ENCODE results near the gene CEP85L. TPM values are rescaled to one million over a fixed set of nuclear protein-coding genes. Genes with fewer than 3 reads are reported as not detected.

Gene CEP85L
- polyA plus RNA-seq, 1 of the 3 experiments (the other 2 are of a cell fraction) = 1.1 TPM

DNA sequence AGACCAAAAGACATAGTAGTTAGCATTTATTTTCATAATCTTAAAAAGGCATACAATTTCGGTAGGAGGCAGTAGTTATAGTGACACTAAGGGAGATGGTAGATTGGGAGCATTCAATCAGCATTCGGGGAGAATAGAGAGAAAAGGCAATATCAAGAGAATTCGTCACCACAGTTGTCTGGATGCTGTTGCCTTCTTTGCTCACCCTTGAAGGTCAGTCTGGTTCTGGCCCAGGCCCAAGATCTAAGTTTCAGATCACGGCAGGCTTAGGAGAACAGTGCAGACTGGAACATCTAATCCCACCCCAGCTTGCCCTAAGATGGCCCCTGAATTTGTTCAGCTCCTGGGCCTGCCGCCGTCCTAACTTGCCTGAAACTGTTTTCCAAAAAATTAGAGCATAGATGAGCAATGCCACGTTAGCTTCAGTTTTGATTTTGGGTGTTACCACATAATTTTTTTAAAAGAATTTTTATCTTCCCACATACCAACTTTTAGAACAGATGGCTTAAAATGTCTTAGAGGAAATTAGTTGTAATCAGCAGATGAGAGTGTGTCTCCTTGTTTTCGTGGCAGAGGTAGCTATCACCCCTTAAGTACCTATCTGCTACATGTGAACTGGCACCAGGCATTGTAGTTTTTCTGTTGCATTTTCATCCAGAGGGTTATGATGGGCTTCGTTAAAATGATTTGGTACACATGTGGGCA is 8.3 kb upstream of the CEP85L start:
- no peak overlapping the region for H3K4me2 ChIP-seq

DNA sequence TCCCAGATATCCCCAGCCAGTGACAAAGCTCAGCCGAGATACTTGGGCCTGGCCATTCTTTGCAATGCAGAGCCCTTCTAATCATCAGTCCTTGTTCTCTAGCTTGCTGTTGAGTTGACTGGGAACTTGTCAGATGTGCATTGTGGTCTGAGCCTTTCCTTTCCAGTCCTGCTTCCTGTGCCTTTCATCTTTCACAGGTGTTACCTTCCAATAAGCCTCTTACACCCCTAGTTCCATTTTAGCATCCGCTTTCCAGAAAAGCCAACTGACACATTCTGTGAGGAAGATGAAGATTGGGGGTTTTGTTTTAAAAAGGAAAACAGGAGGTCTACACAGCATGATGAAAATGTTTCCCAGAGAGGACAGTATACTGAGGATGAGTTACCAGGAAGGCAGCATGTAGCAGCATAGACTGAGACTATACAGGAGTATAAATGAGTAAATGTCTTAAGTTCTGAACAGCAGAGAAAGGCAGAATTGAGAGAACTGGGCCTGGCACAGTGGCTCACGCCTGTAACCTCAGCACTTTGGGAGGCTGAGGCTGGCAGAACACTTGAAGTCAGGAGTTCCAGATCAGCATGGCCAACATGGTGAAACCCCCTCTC is 5.6 kb upstream of the CEP85L start:
- Histone ChIP-seq H3K9ac (no peak overlapping the region), H3K4me3 (ENCODE audit: low read depth in 2 of 2, low read length in 1 of 2) (no peak overlapping the region), H3K27ac (ENCODE audit: low read depth in 2 of 2, low read length in 1 of 2) (no peak overlapping the region), H3K4me2 (no peak overlapping the region), H3K27me3 (ENCODE audit: insufficient read depth) (no peaks in the 10 kb centered on the region), H3K36me3 (replicated peaks in 1 of 2; ENCODE audit: control insufficient read depth in 1 of 2, insufficient read depth in 2 of 2, low read length in 1 of 2) (no peaks in the 10 kb centered on the region), H3K9me2 (no peaks in the 10 kb centered on the region), H3K4me1 (ENCODE audit: control insufficient read depth in 1 of 2, insufficient read depth in 2 of 2, low read depth in 1 of 2, low read length in 1 of 2) (peaks cover 0 to 14% of the 10 kb centered on the region in 2 experiments; a peak in 2 of 4 replicates), H3K79me2 (ENCODE audit: insufficient read depth) (no peaks in the 10 kb centered on the region), H3F3A (replicated peaks; ENCODE audit: insufficient read depth) (no peaks in the 10 kb centered on the region), H3K9me3 (no peaks in the 10 kb centered on the region), H2AFZ (ENCODE audit: low read depth) (no peak overlapping the region), H4K20me1 (ENCODE audit: insufficient read depth) (no peaks in the 10 kb centered on the region)
- 77% methylated on average over 3 of the region's 3 CpGs for WGBS (ENCODE audit: low lambda C conversion rate)
- DNase-seq = no peak
- no peak for TF ChIP-seq RXRA (IDR thresholded peaks at IDR 0.05; ENCODE audit: borderline replicate concordance, low read depth)
- TF ChIP-seq MEF2A (IDR thresholded peaks at IDR 0.05; ENCODE audit: borderline replicate concordance, low read depth) = no peak
- TF ChIP-seq, protein P1, sequence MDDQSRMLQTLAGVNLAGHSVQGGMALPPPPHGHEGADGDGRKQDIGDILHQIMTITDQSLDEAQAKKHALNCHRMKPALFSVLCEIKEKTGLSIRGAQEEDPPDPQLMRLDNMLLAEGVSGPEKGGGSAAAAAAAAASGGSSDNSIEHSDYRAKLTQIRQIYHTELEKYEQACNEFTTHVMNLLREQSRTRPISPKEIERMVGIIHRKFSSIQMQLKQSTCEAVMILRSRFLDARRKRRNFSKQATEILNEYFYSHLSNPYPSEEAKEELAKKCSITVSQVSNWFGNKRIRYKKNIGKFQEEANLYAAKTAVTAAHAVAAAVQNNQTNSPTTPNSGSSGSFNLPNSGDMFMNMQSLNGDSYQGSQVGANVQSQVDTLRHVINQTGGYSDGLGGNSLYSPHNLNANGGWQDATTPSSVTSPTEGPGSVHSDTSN (IDR thresholded peaks at IDR 0.05) = no peak
- TF ChIP-seq MXI1 (IDR thresholded peaks at IDR 0.05; ENCODE audit: low read depth, low read length) = no peak
- no peak for TF ChIP-seq NFIC (IDR thresholded peaks at IDR 0.05; ENCODE audit: borderline replicate concordance)
- no peak for TF ChIP-seq GATA2 (CRISPR knock-in tag; IDR thresholded peaks at IDR 0.05)
- TF ChIP-seq RCOR1 (IDR thresholded peaks at IDR 0.05; ENCODE audit: low read length) = no peak
- ChIA-PET CTCF (no interaction called here), POLR2A (no interaction called here)

More for the DNA sequence above, 8.3 kb upstream of the CEP85L start:
- POLR2A ChIA-PET = interaction anchor here (0.6 kb wide), 1 partner anchor 84 kb away, joined by 3 read pairs; no protein-coding TSS in a partner anchor
- H3K27ac ChIP-seq (ENCODE audit: low read depth in 2 of 2, low read length in 1 of 2) = 0 out of 4 replicates have a peak overlapping the region, but pooled peaks of 1 of the 2 experiments have one; percentile 16
- no peak overlapping the region for H3K9ac ChIP-seq
- DNase-seq = no peak
- no peaks in the 10 kb centered on the region for H3K9me3 ChIP-seq
- no peaks in the 10 kb centered on the region for H3K79me2 ChIP-seq (ENCODE audit: insufficient read depth)
- CTCF ChIA-PET = interaction anchor here (0.8 to 1.0 kb wide), 2 partner anchors 9 to 141 kb away, joined by 4 to 5 read pairs; no protein-coding TSS in a partner anchor
- no peaks in the 10 kb centered on the region for H4K20me1 ChIP-seq (ENCODE audit: insufficient read depth)
- H3K27me3 ChIP-seq (ENCODE audit: insufficient read depth) = no peaks in the 10 kb centered on the region
- 59% methylated on average over 9 of the region's 9 CpGs for WGBS (ENCODE audit: low lambda C conversion rate)
- H3K36me3 ChIP-seq (replicated peaks in 1 of 2; ENCODE audit: control insufficient read depth in 1 of 2, insufficient read depth in 2 of 2, low read length in 1 of 2) = no peaks in the 10 kb centered on the region
- TF ChIP-seq GATA2 (CRISPR knock-in tag; IDR thresholded peaks at IDR 0.05) (no peak), SMC3 (IDR thresholded peaks at IDR 0.05; ENCODE audit: low read depth, low read length) (no peak), YY1 (IDR thresholded peaks at IDR 0.05; ENCODE audit: low read depth) (no peak), ELF1 (IDR thresholded peaks at IDR 0.05) (no peak), RCOR1 (IDR thresholded peaks at IDR 0.05; ENCODE audit: low read length) (no peak), FOXJ3 (CRISPR knock-in tag; IDR thresholded peaks at IDR 0.05) (no peak), NFIC (IDR thresholded peaks at IDR 0.05; ENCODE audit: borderline replicate concordance) (no peak), RXRA (IDR thresholded peaks at IDR 0.05; ENCODE audit: borderline replicate concordance, low read depth) (no peak), NRF1 (IDR thresholded peaks at IDR 0.05; ENCODE audit: low read depth, low read length) (no peak)
- TF ChIP-seq, protein P2, sequence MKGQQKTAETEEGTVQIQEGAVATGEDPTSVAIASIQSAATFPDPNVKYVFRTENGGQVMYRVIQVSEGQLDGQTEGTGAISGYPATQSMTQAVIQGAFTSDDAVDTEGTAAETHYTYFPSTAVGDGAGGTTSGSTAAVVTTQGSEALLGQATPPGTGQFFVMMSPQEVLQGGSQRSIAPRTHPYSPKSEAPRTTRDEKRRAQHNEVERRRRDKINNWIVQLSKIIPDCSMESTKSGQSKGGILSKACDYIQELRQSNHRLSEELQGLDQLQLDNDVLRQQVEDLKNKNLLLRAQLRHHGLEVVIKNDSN (IDR thresholded peaks at IDR 0.05; ENCODE audit: borderline replicate concordance, low read depth) = no peak
- peaks cover 0 to 9% of the 10 kb centered on the region in 2 experiments; a peak in 2 of 4 replicates for H3K4me1 ChIP-seq (ENCODE audit: control insufficient read depth in 1 of 2, insufficient read depth in 2 of 2, low read depth in 1 of 2, low read length in 1 of 2)
- H3K9me2 ChIP-seq = no peaks in the 10 kb centered on the region
- no peak overlapping the region for H2AFZ ChIP-seq (ENCODE audit: low read depth)
- no peaks in the 10 kb centered on the region for H3F3A ChIP-seq (replicated peaks; ENCODE audit: insufficient read depth)
- H3K4me3 ChIP-seq (ENCODE audit: low read depth in 2 of 2, low read length in 1 of 2) = no peak overlapping the region

All from SK-N-SH (cell line).